HEK293T (cell line): Measurements from ENCODE around the gene CTDP1.

Source experiments
- CTCF ChIA-PET: fragments of 350-600 bp; formaldehyde crosslinking; extraction: SDS; loops from one replicate; lab custom pipeline; 2021; ENCODE audit warnings: antibody characterized with exemption, inconsistent platforms; lab: Yijun Ruan, JAX
- POLR2A ChIA-PET: fragments of 350-600 bp; formaldehyde crosslinking; extraction: SDS; loops from one replicate; lab custom pipeline; 2020; ENCODE audit warnings: antibody characterized with exemption, inconsistent platforms; lab: Yijun Ruan, JAX
- DNase-seq: peaks from one replicate; pipeline ENCODE4 v3.0.0; 2012; ENCODE audit warnings: mixed read lengths; ENCODE audit errors: extremely low spot score
- ARNT ChIP-seq: fragments of 450-650 bp; IDR thresholded peaks from 2 replicates; pipeline ENCODE4 v1.6.1; 2017; ENCODE audit warnings: mild to moderate bottlenecking
- BHLHE40 ChIP-seq: fragments of 450-650 bp; IDR thresholded peaks from 2 replicates; pipeline ENCODE4 v1.6.1; 2016; ENCODE audit warnings: mild to moderate bottlenecking, moderate library complexity, borderline replicate concordance
- CTBP1 ChIP-seq: fragments of 450-650 bp; IDR thresholded peaks from 2 replicates; pipeline ENCODE4 v1.6.1; 2016; ENCODE audit warnings: borderline replicate concordance
- ELF4 ChIP-seq: fragments of 450-650 bp; IDR thresholded peaks from 2 replicates; pipeline ENCODE4 v1.6.1; 2017; ENCODE audit warnings: antibody characterized with exemption
- FOXA1 ChIP-seq: fragments of 450-650 bp; IDR thresholded peaks from 2 replicates; pipeline ENCODE4 v1.6.1; 2016; ENCODE audit warnings: mild to moderate bottlenecking
- FOXK2 ChIP-seq: fragments of 450-650 bp; IDR thresholded peaks from 2 replicates; pipeline ENCODE4 v1.6.1; 2016; ENCODE audit warnings: mild to moderate bottlenecking
- FOXM1 ChIP-seq: fragments of 450-650 bp; IDR thresholded peaks from 2 replicates; pipeline ENCODE4 v1.6.1; 2017; ENCODE audit warnings: mild to moderate bottlenecking, borderline replicate concordance
- HDGF ChIP-seq: fragments of 450-650 bp; IDR thresholded peaks from 2 replicates; pipeline ENCODE4 v1.6.1; 2017; ENCODE audit warnings: antibody characterized with exemption, borderline replicate concordance
- L3MBTL2 ChIP-seq: fragments of 450-650 bp; conservative IDR thresholded peaks from 2 replicates; pipeline ENCODE4 v1.6.1; 2016; ENCODE audit warnings: mild to moderate bottlenecking
- LEF1 ChIP-seq: fragments of 450-650 bp; IDR thresholded peaks from 2 replicates; pipeline ENCODE4 v1.6.1; 2017; ENCODE audit warnings: mild to moderate bottlenecking, borderline replicate concordance
- NFRKB ChIP-seq: fragments of 450-650 bp; IDR thresholded peaks from 2 replicates; pipeline ENCODE4 v1.6.1; 2016; ENCODE audit warnings: mild to moderate bottlenecking, moderate library complexity
- SP1 ChIP-seq: fragments of 450-650 bp; IDR thresholded peaks from 2 replicates; pipeline ENCODE4 v1.6.1; 2017
- SUZ12 ChIP-seq: fragments of 450-650 bp; IDR thresholded peaks from 2 replicates; pipeline ENCODE4 v1.6.1; 2016; ENCODE audit warnings: mild to moderate bottlenecking
- TARDBP ChIP-seq: fragments of 450-650 bp; IDR thresholded peaks from 2 replicates; pipeline ENCODE4 v1.6.1; 2016
- ZNF384 ChIP-seq: fragments of 450-650 bp; IDR thresholded peaks from 2 replicates; pipeline ENCODE4 v1.6.1; 2016
- TF ChIP-seq, protein P1 (sequence below): fragments of 450-650 bp; IDR thresholded peaks from 2 replicates; pipeline ENCODE4 v1.6.1; 2016

Gene CTDP1

DNA sequence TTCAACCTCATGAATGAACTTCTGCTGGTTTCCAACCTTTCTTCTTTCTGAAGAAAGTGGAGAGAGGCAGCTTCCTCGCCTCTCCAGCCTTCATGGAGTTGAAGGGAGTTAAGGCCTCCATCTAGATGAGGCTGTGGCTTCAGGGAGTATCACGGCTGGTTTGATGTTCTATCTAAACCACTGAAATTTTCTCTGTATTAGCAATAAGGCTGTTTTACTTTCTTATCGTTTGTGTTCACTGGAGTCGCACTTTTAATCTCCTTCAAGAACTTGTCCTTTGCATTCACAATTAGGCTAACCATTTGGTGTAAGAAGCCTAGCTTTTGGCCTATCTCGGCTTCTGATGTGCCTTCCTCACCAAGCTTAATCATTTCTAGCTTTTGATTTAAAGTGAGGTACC is 19.9 kb upstream of the CTDP1 start:
- POLR2A ChIA-PET: no interaction called here
- CTCF ChIA-PET: no interaction called here
- no peak for DNase-seq
- TF ChIP-seq NFRKB (no peak), FOXA1 (no peak), ELF4 (no peak), L3MBTL2 (no peak), SUZ12 (no peak), FOXK2 (no peak), CTBP1 (no peak), FOXM1 (no peak)

DNA sequence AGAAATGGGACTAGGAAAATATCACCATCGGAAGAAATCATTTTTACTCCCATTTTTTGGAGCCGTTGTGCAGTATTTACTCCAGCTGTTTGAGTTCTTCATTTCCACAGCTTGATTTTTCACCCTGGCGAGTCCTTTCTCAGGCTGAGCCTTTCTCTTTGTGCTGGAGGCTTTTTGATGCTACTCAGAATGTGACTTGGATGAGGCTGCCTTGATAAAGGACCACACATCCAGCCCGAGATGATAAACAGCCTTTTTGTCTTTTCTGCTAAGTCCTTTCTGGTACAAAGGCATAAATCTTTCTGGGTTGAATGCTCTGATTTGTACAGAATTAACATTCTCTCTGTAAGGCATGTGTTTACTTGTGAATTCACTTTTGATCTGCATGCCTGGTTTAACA is 17.6 kb upstream of the CTDP1 start:
- ChIA-PET POLR2A (no interaction called here), CTCF (no interaction called here)
- TF ChIP-seq SP1 (no peak), ELF4 (no peak), CTBP1 (no peak), L3MBTL2 (no peak), FOXM1 (no peak), HDGF (no peak), TARDBP (no peak), FOXA1 (no peak), NFRKB (no peak), FOXK2 (no peak), ARNT (no peak), ZNF384 (no peak), BHLHE40 (no peak), LEF1 (no peak)
- TF ChIP-seq, protein P1, sequence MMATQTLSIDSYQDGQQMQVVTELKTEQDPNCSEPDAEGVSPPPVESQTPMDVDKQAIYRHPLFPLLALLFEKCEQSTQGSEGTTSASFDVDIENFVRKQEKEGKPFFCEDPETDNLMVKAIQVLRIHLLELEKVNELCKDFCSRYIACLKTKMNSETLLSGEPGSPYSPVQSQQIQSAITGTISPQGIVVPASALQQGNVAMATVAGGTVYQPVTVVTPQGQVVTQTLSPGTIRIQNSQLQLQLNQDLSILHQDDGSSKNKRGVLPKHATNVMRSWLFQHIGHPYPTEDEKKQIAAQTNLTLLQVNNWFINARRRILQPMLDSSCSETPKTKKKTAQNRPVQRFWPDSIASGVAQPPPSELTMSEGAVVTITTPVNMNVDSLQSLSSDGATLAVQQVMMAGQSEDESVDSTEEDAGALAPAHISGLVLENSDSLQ: no peak
- DNase-seq: no peak

DNA sequence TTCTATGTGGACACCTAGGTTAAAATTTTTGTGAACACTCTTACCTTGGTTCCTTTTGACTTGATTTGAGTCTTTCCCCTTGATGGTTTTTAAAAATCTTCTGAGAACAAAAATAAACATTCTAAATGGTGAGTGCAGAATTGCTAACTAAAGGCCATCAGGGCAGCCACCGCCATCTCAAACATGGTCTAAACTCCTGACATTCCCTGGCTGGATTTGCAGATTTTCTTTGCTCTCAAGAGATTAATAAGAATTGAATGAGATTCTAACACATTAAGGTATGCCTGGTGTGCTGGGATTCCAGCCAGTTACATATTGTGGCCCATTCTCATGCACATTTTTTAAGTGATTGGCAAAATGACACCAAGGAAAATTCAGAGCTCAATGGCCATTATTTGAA is 17.2 kb upstream of the CTDP1 start:
- no peak for DNase-seq
- POLR2A ChIA-PET: no interaction called here
- CTCF ChIA-PET: no interaction called here
- TF ChIP-seq NFRKB: no peak
- no peak for TF ChIP-seq SUZ12
- no peak for TF ChIP-seq BHLHE40
- TF ChIP-seq HDGF: no peak

DNA sequence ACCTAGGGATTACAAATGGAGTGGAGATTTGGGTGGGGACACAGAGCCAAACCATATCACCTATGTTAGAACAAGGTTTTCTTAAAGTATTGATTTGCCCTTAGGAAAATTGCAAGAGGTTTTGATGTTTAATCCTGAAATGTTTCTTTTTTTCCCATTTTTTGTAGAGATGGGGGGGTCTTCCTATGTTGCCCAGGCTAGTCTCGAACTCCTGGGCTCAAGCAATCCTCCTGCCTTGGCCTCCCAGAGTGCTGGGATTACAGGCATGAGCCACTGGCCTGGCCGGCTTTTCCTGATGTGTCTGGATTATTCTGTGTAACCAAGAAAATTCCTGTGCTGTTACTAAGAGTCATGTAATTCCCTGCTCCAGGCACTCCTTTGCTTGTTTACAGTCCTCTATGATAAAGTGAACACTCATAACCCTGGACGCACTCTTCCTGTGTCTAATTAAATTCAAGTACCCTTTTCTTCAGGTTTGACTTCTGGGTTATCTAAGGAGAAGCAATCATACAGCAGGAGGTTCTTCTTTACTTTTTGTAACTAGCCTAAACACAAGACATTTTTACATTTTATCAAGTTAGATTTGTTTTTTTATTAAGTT is 15.0 kb upstream of the CTDP1 start:
- TF ChIP-seq FOXK2 (no peak), TARDBP (no peak), LEF1 (no peak), SUZ12 (no peak), FOXM1 (no peak), FOXA1 (no peak)
- TF ChIP-seq, protein P1: no peak
- DNase-seq: no peak
- ChIA-PET CTCF (no interaction called here), POLR2A (no interaction called here)

DNA sequence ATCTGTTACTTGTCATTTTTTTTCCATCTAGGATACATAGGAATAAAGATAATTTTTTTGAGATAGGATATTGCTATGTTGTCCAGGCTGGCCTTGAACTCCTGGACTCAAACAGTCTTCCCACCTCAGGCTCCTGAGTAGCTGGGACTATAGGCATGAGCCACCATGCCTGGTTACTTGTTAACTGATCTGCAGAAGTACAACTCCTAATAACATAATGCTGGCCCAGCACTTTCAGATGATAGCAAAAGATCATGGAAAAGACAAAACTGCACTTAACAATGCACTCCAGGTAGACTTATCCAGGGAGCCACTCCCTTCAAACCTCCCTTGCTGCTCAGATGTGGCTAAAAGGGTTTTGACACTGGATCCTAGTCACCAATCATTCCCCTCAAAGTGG is 11.4 kb upstream of the CTDP1 start:
- CTCF ChIA-PET: no interaction called here
- POLR2A ChIA-PET: no interaction called here
- TF ChIP-seq SP1: no peak
- TF ChIP-seq FOXM1: no peak
- TF ChIP-seq CTBP1: no peak
- no peak for TF ChIP-seq L3MBTL2
- no peak for TF ChIP-seq LEF1
- TF ChIP-seq FOXA1: no peak
- TF ChIP-seq, protein P1: no peak
- no peak for TF ChIP-seq NFRKB
- no peak for TF ChIP-seq ELF4
- TF ChIP-seq TARDBP: no peak
- TF ChIP-seq BHLHE40: no peak
- no peak for TF ChIP-seq FOXK2
- TF ChIP-seq ZNF384: no peak
- no peak for TF ChIP-seq SUZ12
- TF ChIP-seq HDGF: no peak
- no peak for TF ChIP-seq ARNT
- no peak for DNase-seq

DNA sequence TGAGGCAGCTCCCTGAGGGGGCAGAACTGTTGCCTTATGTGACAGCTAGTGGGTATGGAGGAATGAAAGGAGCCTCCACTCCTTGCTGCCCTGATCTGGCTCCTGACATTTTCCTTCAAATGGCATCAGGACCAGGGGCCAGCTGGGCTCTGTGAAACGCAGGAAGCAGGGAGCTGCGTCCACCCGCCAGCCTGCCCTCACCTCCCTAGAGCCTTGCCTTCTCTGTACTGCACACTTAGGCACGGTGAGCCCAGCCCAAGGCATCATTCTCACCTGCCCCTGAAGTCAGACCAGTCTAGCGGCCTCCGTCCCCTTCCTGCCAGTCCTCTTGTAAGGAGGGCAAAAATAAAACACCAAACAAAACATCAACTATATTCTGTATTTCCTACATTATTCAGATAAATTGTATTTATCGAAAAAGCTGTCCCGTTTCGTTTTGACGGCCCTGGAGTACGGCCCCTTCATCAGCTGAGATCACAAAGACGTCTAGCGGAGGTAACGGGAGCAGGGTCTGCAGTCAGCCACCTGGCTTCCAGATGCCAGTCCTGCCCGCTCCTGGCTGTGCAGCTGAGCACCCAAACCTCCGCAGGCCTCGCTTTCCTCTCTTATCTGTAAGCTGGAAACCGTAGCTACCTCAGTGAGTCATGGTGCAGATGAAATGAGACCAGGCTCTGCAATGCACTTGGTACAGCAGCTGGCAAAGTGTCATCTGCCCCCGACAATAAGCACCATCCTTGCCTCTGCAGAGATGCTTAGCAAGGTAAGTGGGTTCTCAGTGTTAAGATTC is 6.9 kb upstream of the CTDP1 start:
- ChIA-PET CTCF (no interaction called here), POLR2A (no interaction called here)
- no peak for DNase-seq
- TF ChIP-seq LEF1 (no peak), NFRKB (no peak), ZNF384 (no peak), FOXM1 (no peak), ELF4 (no peak), SP1 (no peak), ARNT (no peak), TARDBP (no peak), HDGF (no peak), FOXK2 (no peak), FOXA1 (no peak), L3MBTL2 (no peak), SUZ12 (no peak), BHLHE40 (no peak)
- TF ChIP-seq, protein P1: no peak
